Smooth muscle cell (in vitro differentiated cells): ENCODE measurements around the gene NPTXR. TPM values are rescaled to one million over a fixed set of nuclear protein-coding genes. Genes with fewer than 3 reads are reported as not detected.
A peak's percentile ranks its signal among the peaks of the same experiment; 100 is the strongest.

ENCODE experiments used
- DNase-seq: peaks from one replicate; lab custom pipeline; 2025; ENCODE audit not compliant: unreplicated experiment; lab: John Stamatoyannopoulos, UW
- H2AFZ ChIP-seq: fragments of 200-600 bp; sonication (generic); 2 replicates; pipeline ENCODE4 v1.6.0; 2016; ENCODE audit warnings: antibody characterized with exemption, low read depth, mild to moderate bottlenecking
- H3F3A ChIP-seq: fragments of 200-600 bp; sonication (generic); 2 replicates; pipeline ENCODE4 v1.6.0; 2017; ENCODE audit warnings: antibody characterized with exemption, low read depth
- H3K27ac ChIP-seq: fragments of 200-600 bp; sonication (generic); 2 replicates; pipeline ENCODE4 v1.5.1; 2016; ENCODE audit warnings: low read depth, mild to moderate bottlenecking
- H3K27me3 ChIP-seq: fragments of 200-600 bp; sonication (generic); 2 replicates; pipeline ENCODE4 v1.6.1; 2016; ENCODE audit warnings: low read depth, mild to moderate bottlenecking
- H3K36me3 ChIP-seq: fragments of 200-600 bp; sonication (generic); 2 replicates; pipeline ENCODE4 v1.5.1; 2016; ENCODE audit warnings: low read depth
- H3K4me1 ChIP-seq: fragments of 200-600 bp; sonication (generic); 2 replicates; pipeline ENCODE4 v1.5.1; 2016; ENCODE audit warnings: low read depth
- H3K4me2 ChIP-seq: fragments of 200-600 bp; sonication (generic); 2 replicates; pipeline ENCODE4 v1.6.0; 2016; ENCODE audit warnings: mild to moderate bottlenecking
- H3K4me3 ChIP-seq: fragments of 200-600 bp; sonication (generic); 2 replicates; pipeline ENCODE4 v1.5.1; 2016; ENCODE audit warnings: mild to moderate bottlenecking
- H3K79me2 ChIP-seq: fragments of 200-600 bp; sonication (generic); 2 replicates; pipeline ENCODE4 v1.6.0; 2016; ENCODE audit warnings: low read depth, mild to moderate bottlenecking
- H3K9ac ChIP-seq: fragments of 200-600 bp; sonication (generic); 2 replicates; pipeline ENCODE4 v1.6.0; 2016; ENCODE audit warnings: low read depth
- H3K9me3 ChIP-seq: fragments of 200-600 bp; sonication (generic); replicated peaks from 2 replicates; pipeline ENCODE4 v1.5.1; 2016; ENCODE audit warnings: low read depth
- H4K20me1 ChIP-seq: fragments of 200-600 bp; sonication (generic); 2 replicates; pipeline ENCODE4 v1.6.0; 2016; ENCODE audit warnings: low read depth
- CTCF ChIP-seq: fragments of 200-600 bp; sonication (generic); IDR thresholded peaks from 2 replicates; pipeline ENCODE4 v1.5.1; 2017; ENCODE audit warnings: borderline replicate concordance, mild to moderate bottlenecking, antibody characterized with exemption; ENCODE audit not compliant: insufficient read depth, poor library complexity, severe bottlenecking
- WGBS: methylation state at CpG from one replicate; pipeline ENCODE4 v1.1.7; 2016; ENCODE audit warnings: low lambda C conversion rate; 5-methylcytosine and 5-hydroxymethylcytosine counted together
- polyA plus RNA-seq: library from polyadenylated mRNA; unstranded; fragments of >200 nt; fragmentation: Nextera tagmentation; extraction: Ambion mirVana; gene quantifications from 2 replicates; pipeline ENCODE4 v1.2.1, GENCODE V29; 2016
- total RNA-seq: library from RNA; depleted of rRNA; stranded (reverse); fragments of >200 nt; gene quantifications from 2 replicates; pipeline ENCODE4 v1.2.3, GENCODE V29; 2014

NPTXR gene
- total and polyA plus RNA-seq, 2 experiments from 2014 or later: 2.0 to 3.9 TPM

DNA sequence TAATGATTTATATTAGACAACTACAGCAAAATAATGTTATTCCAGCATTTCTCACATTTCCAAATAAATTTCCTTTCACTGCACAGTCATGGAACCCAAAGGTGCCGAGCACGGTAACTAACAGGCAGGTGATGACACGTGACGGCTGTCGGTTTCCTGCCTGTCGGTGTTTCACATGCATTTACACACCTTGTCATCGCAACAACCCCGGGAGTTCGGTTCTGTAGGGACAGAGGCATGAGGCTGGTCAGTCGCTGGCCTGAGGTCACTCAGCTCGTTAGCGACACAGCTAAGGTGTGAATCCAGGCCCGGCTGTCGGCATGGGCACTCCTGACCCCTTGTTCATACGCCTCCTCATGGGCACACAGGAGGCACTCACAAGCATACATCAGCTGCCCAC, 59.8 kb downstream of the NPTXR start:
- no peak overlapping the region for H3K9ac ChIP-seq
- H3K9me3 ChIP-seq: no peaks in the 10 kb centered on the region
- WGBS: 97% methylated on average over 15 of the region's 15 CpGs
- H3K4me1 ChIP-seq: peaks cover 6% of the 10 kb centered on the region
- no peaks in the 10 kb centered on the region for H3K79me2 ChIP-seq
- no peaks in the 10 kb centered on the region for H3K27me3 ChIP-seq
- peaks cover 7% of the 10 kb centered on the region for H4K20me1 ChIP-seq
- H2AFZ ChIP-seq: no peak overlapping the region
- no peak overlapping the region for H3K4me2 ChIP-seq
- peaks cover 25% of the 10 kb centered on the region for H3F3A ChIP-seq
- no peak for TF ChIP-seq CTCF
- no peak for DNase-seq
- H3K4me3 ChIP-seq: no peak overlapping the region
- peak overlapping the region; percentile 88 for H3K27ac ChIP-seq
- H3K36me3 ChIP-seq: no peaks in the 10 kb centered on the region

DNA sequence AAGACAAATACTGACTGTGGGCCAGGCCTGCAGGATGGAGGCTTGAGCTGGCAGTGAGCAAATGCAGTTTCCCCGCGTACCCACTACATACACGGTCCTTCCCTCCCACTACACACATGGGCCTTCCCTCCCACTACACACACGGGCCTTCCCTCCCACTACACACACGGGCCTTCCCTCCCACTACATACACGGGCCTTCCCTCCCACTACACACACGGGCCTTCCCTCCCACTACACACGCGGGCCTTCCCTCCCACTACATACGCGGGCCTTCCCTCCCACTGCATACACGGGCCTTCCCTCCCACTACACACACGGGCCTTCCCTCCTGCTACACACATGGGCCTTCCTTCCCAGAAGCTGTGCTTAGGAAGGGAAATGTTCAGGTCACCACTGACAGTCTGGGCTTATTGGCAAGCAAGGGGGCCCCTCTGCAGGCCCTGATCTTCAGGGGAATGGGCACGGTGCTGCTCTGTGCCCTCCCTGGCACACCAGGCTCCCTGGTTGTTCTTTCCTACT, 60.7 kb downstream of the NPTXR start:
- no peaks in the 10 kb centered on the region for H3K36me3 ChIP-seq
- peaks cover 6% of the 10 kb centered on the region for H3K4me1 ChIP-seq
- no peaks in the 10 kb centered on the region for H3K79me2 ChIP-seq
- H3K27ac ChIP-seq: peak overlapping the region; percentile 88
- no peaks in the 10 kb centered on the region for H3K9me3 ChIP-seq
- WGBS: 38% methylated on average over 6 of the region's 14 CpGs
- H3K4me2 ChIP-seq: no peak overlapping the region
- H3K9ac ChIP-seq: peak overlapping the region; percentile 6
- H2AFZ ChIP-seq: no peak overlapping the region
- H4K20me1 ChIP-seq: peaks cover 7% of the 10 kb centered on the region
- peaks cover 23% of the 10 kb centered on the region for H3F3A ChIP-seq
- no peak for TF ChIP-seq CTCF
- H3K27me3 ChIP-seq: no peaks in the 10 kb centered on the region
- no peak overlapping the region for H3K4me3 ChIP-seq
- DNase-seq: no peak

DNA sequence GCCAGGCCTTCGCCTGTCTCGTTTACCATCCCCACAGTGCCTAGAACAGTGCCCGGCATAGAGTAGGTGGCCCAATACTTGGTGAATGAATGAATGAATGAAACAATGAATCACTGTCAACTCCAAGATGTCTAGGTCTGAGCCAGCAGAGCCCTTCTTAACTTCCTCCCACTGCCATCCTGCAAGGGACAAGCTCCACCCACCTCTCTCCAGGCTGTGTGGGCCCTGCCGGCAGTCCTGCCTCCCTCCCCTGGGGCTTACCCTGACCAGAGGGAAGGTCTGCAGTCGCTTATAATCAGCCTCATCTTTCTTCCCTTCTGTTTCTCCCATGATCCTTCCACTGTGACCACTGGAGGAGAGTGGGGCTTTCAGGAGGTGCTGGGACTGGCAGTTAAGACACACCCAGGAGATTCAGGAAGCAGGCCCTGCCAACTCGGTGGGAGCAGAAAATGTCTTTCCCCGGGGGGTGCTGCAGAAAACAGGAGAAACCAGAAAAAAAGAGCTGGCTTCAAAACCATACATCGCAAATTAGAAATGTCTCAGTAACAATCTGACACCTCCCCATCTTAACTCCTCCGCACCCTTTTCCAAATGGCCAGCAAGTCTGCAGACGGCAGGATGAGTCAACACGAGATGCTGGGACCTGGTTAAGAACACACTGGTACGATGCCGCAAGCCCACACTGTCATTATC, 61.3 kb downstream of the NPTXR start:
- DNase-seq: peak; percentile 28
- 27% methylated on average over 13 of the region's 13 CpGs for WGBS
- H3K4me3 ChIP-seq: no peak overlapping the region
- H3K27ac ChIP-seq: peak overlapping the region; percentile 88
- peak overlapping the region; percentile 14 for H3K9ac ChIP-seq
- H3K4me1 ChIP-seq: peaks cover 6% of the 10 kb centered on the region
- no peaks in the 10 kb centered on the region for H3K27me3 ChIP-seq
- no peak overlapping the region for H2AFZ ChIP-seq
- no peaks in the 10 kb centered on the region for H3K79me2 ChIP-seq
- no peaks in the 10 kb centered on the region for H3K36me3 ChIP-seq
- no peaks in the 10 kb centered on the region for H3K9me3 ChIP-seq
- TF ChIP-seq CTCF: no peak
- H4K20me1 ChIP-seq: peaks cover 7% of the 10 kb centered on the region
- H3F3A ChIP-seq: peaks cover 17% of the 10 kb centered on the region
- peak overlapping the region; percentile 72 for H3K4me2 ChIP-seq

- H3F3A ChIP-seq: peaks cover 12% of the 10 kb centered on the region
- H3K4me1 ChIP-seq: peaks cover 6% of the 10 kb centered on the region
- no peak for TF ChIP-seq CTCF
- H3K36me3 ChIP-seq: no peaks in the 10 kb centered on the region
- no peak overlapping the region for H3K27ac ChIP-seq
- H3K9ac ChIP-seq: no peak overlapping the region
- no peak overlapping the region for H3K4me2 ChIP-seq
- 98% methylated on average over 13 of the region's 13 CpGs for WGBS
- H3K27me3 ChIP-seq: no peaks in the 10 kb centered on the region
- no peaks in the 10 kb centered on the region for H3K9me3 ChIP-seq
- H3K79me2 ChIP-seq: no peaks in the 10 kb centered on the region
- H4K20me1 ChIP-seq: peaks cover 7% of the 10 kb centered on the region
- no peak overlapping the region for H3K4me3 ChIP-seq
- DNase-seq: no peak
- H2AFZ ChIP-seq: no peak overlapping the region
Measured at GRCh38 chr22:38781033-38781432, 62.8 kb downstream of the NPTXR start.
